HepG2 (cell line): ENCODE results near the gene C1R. TPM values are rescaled to one million over a fixed set of nuclear protein-coding genes. Genes with fewer than 3 reads are reported as not detected.

Experiments
- AGO1 ChIP-seq: fragments of 200-400 bp; formaldehyde crosslinking; IDR thresholded peaks from 2 replicates; pipeline ENCODE4 v1.6.1; 2017; ENCODE audit warnings: mild to moderate bottlenecking, low read depth, low read length, moderate library complexity; ENCODE audit not compliant: poor library complexity, severe bottlenecking
- ELF4 ChIP-seq: sonication (generic); formaldehyde crosslinking; IDR thresholded peaks from 2 replicates; pipeline ENCODE4 v1.5.0; 2020; ENCODE audit warnings: missing genetic modification reagents, mild to moderate bottlenecking, moderate library complexity, borderline replicate concordance
- ETV6 ChIP-seq: sonication (generic); formaldehyde crosslinking; conservative IDR thresholded peaks from 2 replicates; pipeline ENCODE4 v1.4.0; 2020; ENCODE audit warnings: missing genetic modification reagents
- FOXA3 ChIP-seq: IDR thresholded peaks from 2 replicates; pipeline ENCODE4 v1.6.1; 2016; ENCODE audit warnings: missing genetic modification reagents, missing compliant biosample characterization
- GABPA ChIP-seq, 2 experiments: IDR thresholded peaks; 2 replicates each; pipeline ENCODE4 v1.6.1; 2011 to 2016; ENCODE audit warnings: low read depth in 2 of 2, low read length in 1 of 2, missing biosample characterization in 1 of 2, missing genetic modification characterization in 1 of 2
- KLF13 ChIP-seq: sonication (generic); formaldehyde crosslinking; IDR thresholded peaks from 2 replicates; pipeline ENCODE4 v1.4.0; 2020; ENCODE audit warnings: mild to moderate bottlenecking, missing genetic modification reagents
- KLF15 ChIP-seq: sonication (generic); formaldehyde crosslinking; IDR thresholded peaks from 2 replicates; pipeline ENCODE4 v1.8.1; 2023; ENCODE audit warnings: borderline replicate concordance, mild to moderate bottlenecking, inconsistent platforms, missing genetic modification reagents, mixed read lengths
- MBNL3 ChIP-seq: fragments of 250-450 bp; sonication (Bioruptor Pico); conservative IDR thresholded peaks from 2 replicates; pipeline ENCODE4 v1.8.0; 2022; ENCODE audit warnings: mild to moderate bottlenecking, inconsistent platforms
- NRL ChIP-seq: sonication (generic); formaldehyde crosslinking; IDR thresholded peaks from 2 replicates; pipeline ENCODE4 v1.5.0; 2020; ENCODE audit warnings: missing genetic modification reagents, mild to moderate bottlenecking, moderate library complexity, borderline replicate concordance
- SRY ChIP-seq: sonication (generic); formaldehyde crosslinking; IDR thresholded peaks from 2 replicates; pipeline ENCODE4 v1.8.0; 2022; ENCODE audit warnings: mild to moderate bottlenecking, missing genetic modification reagents
- TBL1XR1 ChIP-seq: fragments of 150-350 bp; IDR thresholded peaks from 2 replicates; pipeline ENCODE4 v1.6.1; 2014; ENCODE audit warnings: borderline replicate concordance, low read length; ENCODE audit not compliant: partially characterized antibody
- YEATS2 ChIP-seq: sonication (generic); formaldehyde crosslinking; IDR thresholded peaks from 2 replicates; pipeline ENCODE4 v1.4.0; 2020; ENCODE audit warnings: missing genetic modification reagents, borderline replicate concordance
- ZFP90 ChIP-seq: sonication (generic); formaldehyde crosslinking; IDR thresholded peaks from 2 replicates; pipeline ENCODE4 v1.8.0; 2022; ENCODE audit warnings: missing genetic modification reagents, mild to moderate bottlenecking, inconsistent platforms, borderline replicate concordance
- ZNF263 ChIP-seq: sonication (generic); formaldehyde crosslinking; IDR thresholded peaks from 2 replicates; pipeline ENCODE4 v1.4.0; 2020; ENCODE audit warnings: missing genetic modification reagents
- ZNF441 ChIP-seq: sonication (generic); formaldehyde crosslinking; IDR thresholded peaks from 2 replicates; pipeline ENCODE4 v1.7.0; 2021; ENCODE audit warnings: missing genetic modification reagents, borderline replicate concordance
- ZNF564 ChIP-seq: sonication (generic); formaldehyde crosslinking; IDR thresholded peaks from 2 replicates; pipeline ENCODE4 v1.8.1; 2023; ENCODE audit warnings: mild to moderate bottlenecking, missing genetic modification reagents
- ZNF710 ChIP-seq: sonication (generic); formaldehyde crosslinking; IDR thresholded peaks from 2 replicates; pipeline ENCODE4 v1.5.0; 2020; ENCODE audit warnings: mild to moderate bottlenecking, missing genetic modification reagents, borderline replicate concordance
- polyA plus RNA-seq, 8 experiments: library from polyadenylated mRNA; depleted of rRNA in 3 of 8; stranded (reverse) in 7 of 8; unstranded in 1 of 8; fragments of >200 nt; fragmentation: Illumina TruSeq in 4 of 8; extraction: Trizol in 4 of 8; gene quantifications; 2 replicates each; pipeline versions ENCODE4 v1.2.1 to v1.2.3, GENCODE V29; 2011 to 2016; ENCODE audit warnings: low read depth in 4 of 8, missing spikeins in 1 of 8, mixed read lengths in 1 of 8; ENCODE audit not compliant: insufficient read depth in 1 of 8
- total RNA-seq, 5 experiments: library from RNA; depleted of rRNA; stranded (reverse); fragments of >200 nt; fragmentation: Illumina TruSeq; extraction: Trizol; gene quantifications; 2 replicates each; pipeline ENCODE4 v1.2.3, GENCODE V29; 2016; ENCODE audit warnings: low read depth in 1 of 5
- TF ChIP-seq, protein P1 (sequence below): sonication (generic); formaldehyde crosslinking; conservative IDR thresholded peaks from 2 replicates; pipeline ENCODE4 v1.8.1; 2023; ENCODE audit warnings: missing genetic modification reagents
- TF ChIP-seq, protein P2 (sequence below): sonication (generic); formaldehyde crosslinking; IDR thresholded peaks from 2 replicates; pipeline ENCODE4 v1.5.1; 2020; ENCODE audit warnings: mild to moderate bottlenecking, missing genetic modification reagents, moderate library complexity
- TF ChIP-seq, protein P3 (sequence below): sonication (generic); formaldehyde crosslinking; IDR thresholded peaks from 2 replicates; pipeline ENCODE4 v1.4.0; 2020; ENCODE audit warnings: missing genetic modification reagents

Gene C1R
- total and polyA plus RNA-seq, 2 of the 13 experiments (the other 11 are each of a cell fraction or from before 2014, with no cell fraction given) = 3.5 to 6.5 TPM

- 0 out of 2 replicates have a peak, but pooled peaks have one; percentile 18 for TF ChIP-seq ELF4 (CRISPR knock-in tag)
- TF ChIP-seq ETV6 (CRISPR knock-in tag) = no peak
- TF ChIP-seq SRY (CRISPR knock-in tag) = 0 out of 2 replicates have a peak, but pooled peaks have one; percentile 14
- no peak for TF ChIP-seq AGO1
- no peak for TF ChIP-seq MBNL3 (CRISPR knock-in tag)
- TF ChIP-seq ZNF263 (CRISPR knock-in tag) = no peak
- peak; percentile 29; the same call in 1 of the 2 replicates for TF ChIP-seq ZNF564 (CRISPR knock-in tag)
- no peak for TF ChIP-seq GABPA (IDR thresholded peaks at IDR 0.05; ENCODE audit: low read depth, low read length)
- TF ChIP-seq GABPA (CRISPR knock-in tag; IDR thresholded peaks at IDR 0.05; ENCODE audit: low read depth) = no peak; the same call in 1 of the 2 replicates
- TF ChIP-seq ZNF710 = 0 out of 2 replicates have a peak, but pooled peaks have one; percentile 34
- TF ChIP-seq FOXA3 = no peak
- TF ChIP-seq ZFP90 (CRISPR knock-in tag) = 0 out of 2 replicates have a peak, but pooled peaks have one; percentile 40
- TF ChIP-seq TBL1XR1 = no peak
- TF ChIP-seq, protein P1, sequence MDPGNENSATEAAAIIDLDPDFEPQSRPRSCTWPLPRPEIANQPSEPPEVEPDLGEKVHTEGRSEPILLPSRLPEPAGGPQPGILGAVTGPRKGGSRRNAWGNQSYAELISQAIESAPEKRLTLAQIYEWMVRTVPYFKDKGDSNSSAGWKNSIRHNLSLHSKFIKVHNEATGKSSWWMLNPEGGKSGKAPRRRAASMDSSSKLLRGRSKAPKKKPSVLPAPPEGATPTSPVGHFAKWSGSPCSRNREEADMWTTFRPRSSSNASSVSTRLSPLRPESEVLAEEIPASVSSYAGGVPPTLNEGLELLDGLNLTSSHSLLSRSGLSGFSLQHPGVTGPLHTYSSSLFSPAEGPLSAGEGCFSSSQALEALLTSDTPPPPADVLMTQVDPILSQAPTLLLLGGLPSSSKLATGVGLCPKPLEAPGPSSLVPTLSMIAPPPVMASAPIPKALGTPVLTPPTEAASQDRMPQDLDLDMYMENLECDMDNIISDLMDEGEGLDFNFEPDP = no peak
- TF ChIP-seq, protein P2, sequence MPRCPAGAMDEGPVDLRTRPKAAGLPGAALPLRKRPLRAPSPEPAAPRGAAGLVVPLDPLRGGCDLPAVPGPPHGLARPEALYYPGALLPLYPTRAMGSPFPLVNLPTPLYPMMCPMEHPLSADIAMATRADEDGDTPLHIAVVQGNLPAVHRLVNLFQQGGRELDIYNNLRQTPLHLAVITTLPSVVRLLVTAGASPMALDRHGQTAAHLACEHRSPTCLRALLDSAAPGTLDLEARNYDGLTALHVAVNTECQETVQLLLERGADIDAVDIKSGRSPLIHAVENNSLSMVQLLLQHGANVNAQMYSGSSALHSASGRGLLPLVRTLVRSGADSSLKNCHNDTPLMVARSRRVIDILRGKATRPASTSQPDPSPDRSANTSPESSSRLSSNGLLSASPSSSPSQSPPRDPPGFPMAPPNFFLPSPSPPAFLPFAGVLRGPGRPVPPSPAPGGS (CRISPR knock-in tag) = 0 out of 2 replicates have a peak, but pooled peaks have one; percentile 22
- TF ChIP-seq KLF15 (CRISPR knock-in tag) = no peak
- TF ChIP-seq, protein P3, sequence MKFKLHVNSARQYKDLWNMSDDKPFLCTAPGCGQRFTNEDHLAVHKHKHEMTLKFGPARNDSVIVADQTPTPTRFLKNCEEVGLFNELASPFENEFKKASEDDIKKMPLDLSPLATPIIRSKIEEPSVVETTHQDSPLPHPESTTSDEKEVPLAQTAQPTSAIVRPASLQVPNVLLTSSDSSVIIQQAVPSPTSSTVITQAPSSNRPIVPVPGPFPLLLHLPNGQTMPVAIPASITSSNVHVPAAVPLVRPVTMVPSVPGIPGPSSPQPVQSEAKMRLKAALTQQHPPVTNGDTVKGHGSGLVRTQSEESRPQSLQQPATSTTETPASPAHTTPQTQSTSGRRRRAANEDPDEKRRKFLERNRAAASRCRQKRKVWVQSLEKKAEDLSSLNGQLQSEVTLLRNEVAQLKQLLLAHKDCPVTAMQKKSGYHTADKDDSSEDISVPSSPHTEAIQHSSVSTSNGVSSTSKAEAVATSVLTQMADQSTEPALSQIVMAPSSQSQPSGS (CRISPR knock-in tag) = no peak
- TF ChIP-seq NRL (CRISPR knock-in tag) = peak; percentile 59; the same call in 1 of the 2 replicates
- TF ChIP-seq ZNF441 (CRISPR knock-in tag) = peak; percentile 34; the same call in 1 of the 2 replicates
- no peak for TF ChIP-seq KLF13 (CRISPR knock-in tag)
- TF ChIP-seq YEATS2 (CRISPR knock-in tag) = peak; percentile 1; the same call in 1 of the 2 replicates
Measured at GRCh38 chr12:7128681-7129286, 36.5 kb upstream of the C1R start, which contains the start of gene RBP5 (continued).
